CD4-positive, alpha-beta T cell (primary cell): ENCODE data around the gene KATNAL1. TPM values are rescaled to one million over a fixed set of nuclear protein-coding genes. Genes with fewer than 3 reads are reported as not detected.

Experiments
- ATAC-seq: fragments of 200-7000 bp; cut with Tn5 transposase; one replicate; pipeline ENCODE4 v1.10.0; 2022; ENCODE audit warnings: mild to moderate bottlenecking; ENCODE audit not compliant: poor library complexity
- CTCF ChIA-PET: fragments of 350-600 bp; sonication (Branson Sonifier 250); formaldehyde crosslinking; loops from one replicate; lab custom pipeline; 2021; ENCODE audit warnings: antibody characterized with exemption, inconsistent platforms; lab: Charles Lee
- POLR2A ChIA-PET: fragments of 350-600 bp; sonication (Branson Sonifier 250); formaldehyde crosslinking; loops from one replicate; lab custom pipeline; 2021; ENCODE audit warnings: antibody characterized with exemption, inconsistent platforms; lab: Charles Lee
- DNase-seq, 14 experiments: peaks; one replicate each; pipeline ENCODE4 v3.0.0-alpha.2; 2013 to 2020; ENCODE audit warnings: mixed read lengths in 2 of 14
- H3K27ac ChIP-seq, 2 donors: one replicate each; pipeline versions ENCODE4 v1.5.1 to v1.7.0; 2013; ENCODE audit warnings: low read length in 2 of 2, low read depth in 1 of 2, mild to moderate bottlenecking in 1 of 2
- H3K27me3 ChIP-seq, 2 experiments: 1 replicate in 1 of 2; 2 replicates in 1 of 2; pipeline versions ENCODE4 v1.6.1 to v1.7.0; 2013; ENCODE audit warnings: low read length in 2 of 2, control low read depth in 1 of 2, mild to moderate bottlenecking in 1 of 2, moderate library complexity in 1 of 2; ENCODE audit not compliant: insufficient read depth in 2 of 2, control insufficient read depth in 1 of 2
- H3K36me3 ChIP-seq: one replicate; pipeline ENCODE4 v1.6.1; 2013; ENCODE audit warnings: low read length, control low read depth; ENCODE audit not compliant: insufficient read depth
- H3K4me1 ChIP-seq: one replicate; pipeline ENCODE4 v1.6.1; 2013; ENCODE audit warnings: low read length, control low read depth; ENCODE audit not compliant: insufficient read depth
- H3K4me3 ChIP-seq: one replicate; pipeline ENCODE4 v1.5.1; 2013; ENCODE audit warnings: mild to moderate bottlenecking, low read length, moderate library complexity
- H3K9me3 ChIP-seq, 2 experiments: 1 replicate in 1 of 2; 2 replicates in 1 of 2; pipeline versions ENCODE4 v1.6.1 to v1.7.0; 2013; ENCODE audit warnings: low read length in 2 of 2, mild to moderate bottlenecking in 2 of 2, control low read depth in 1 of 2, moderate library complexity in 1 of 2; ENCODE audit not compliant: control insufficient read depth in 1 of 2, insufficient read depth in 1 of 2
- H3K27ac Mint-ChIP-seq: one replicate; pipeline ENCODE4 v1.8.0; 2020; ENCODE audit warnings: mixed read lengths
- H3K27me3 Mint-ChIP-seq: one replicate; pipeline ENCODE4 v1.8.0; 2021; ENCODE audit warnings: mixed read lengths
- H3K36me3 Mint-ChIP-seq: one replicate; pipeline ENCODE4 v1.8.0; 2021; ENCODE audit warnings: low read depth, mixed read lengths
- H3K4me1 Mint-ChIP-seq: one replicate; pipeline ENCODE4 v1.8.0; 2021; ENCODE audit warnings: low read depth, mixed read lengths
- H3K4me3 Mint-ChIP-seq: one replicate; pipeline ENCODE4 v1.8.0; 2020; ENCODE audit warnings: mild to moderate bottlenecking, mixed read lengths
- H3K9me3 Mint-ChIP-seq: one replicate; pipeline ENCODE4 v1.8.0; 2020; ENCODE audit warnings: mixed read lengths
- CTCF ChIP-seq: fragments of 200-600 bp; IDR thresholded peaks from one replicate; pipeline ENCODE4 v1.8.0; 2022; ENCODE audit warnings: antibody characterized with exemption, mild to moderate bottlenecking
- intact Hi-C, 2 experiments: fragments of 100-400 bp; cut with DNase I in 1 of 2; cut with micrococcal nuclease in 1 of 2; formaldehyde crosslinking; loops; one replicate each; pipeline versions ENCODE4 v1.15.1 to v1.9.0; 2023 to 2025; cut with DNase I, micrococcal nuclease
- total RNA-seq, 174 experiments: library from RNA in 2 of 174; stranded (reverse) in 2 of 174; gene quantifications; one replicate each; pipeline ENCODE4 v1.2.3 and lab custom pipeline; 2021 to 2026

Gene KATNAL1
- total RNA-seq, 2 experiments from 2014 or later = 3.3 to 3.4 TPM

GRCh38 chr13:30169442-30169841, 137.9 kb downstream of the KATNAL1 start:
- intact Hi-C loops = no loop called here
- H3K27ac Mint-ChIP-seq = no peak overlapping the region
- H3K36me3 Mint-ChIP-seq = no peaks in the 10 kb centered on the region
- DNase-seq (no peak), ATAC-seq (no peak)
- CTCF ChIA-PET = no interaction called here
- Histone ChIP-seq H3K27ac (no peak overlapping the region), H3K4me3 (no peak overlapping the region), H3K9me3 (no peaks in the 10 kb centered on the region), H3K27me3 (no peaks in the 10 kb centered on the region), H3K4me1 (peaks cover 17% of the 10 kb centered on the region), H3K36me3 (no peaks in the 10 kb centered on the region)
- no peak overlapping the region for H3K4me3 Mint-ChIP-seq
- peaks cover 28% of the 10 kb centered on the region for H3K4me1 Mint-ChIP-seq
- POLR2A ChIA-PET = interaction anchor here (0.8 kb wide), 1 partner anchor 295 kb away, joined by 3 read pairs; no protein-coding TSS in a partner anchor
- TF ChIP-seq CTCF = no peak
- H3K9me3 Mint-ChIP-seq = no peaks in the 10 kb centered on the region
- H3K27me3 Mint-ChIP-seq = no peaks in the 10 kb centered on the region

- Mint-ChIP-seq H3K4me3 (no peak overlapping the region), H3K27ac (no peak overlapping the region), H3K36me3 (no peaks in the 10 kb centered on the region), H3K9me3 (no peaks in the 10 kb centered on the region), H3K27me3 (no peaks in the 10 kb centered on the region), H3K4me1 (peaks cover 5% of the 10 kb centered on the region)
- H3K9me3 ChIP-seq = no peaks in the 10 kb centered on the region
- DNase-seq (no peak), ATAC-seq (no peak)
- intact Hi-C loops = no loop called here
- no peak for TF ChIP-seq CTCF
- POLR2A ChIA-PET = no interaction called here
- no peak overlapping the region for H3K27ac ChIP-seq
- CTCF ChIA-PET = interaction anchor here (1.4 kb wide), 1 partner anchor 33 kb away, joined by 3 read pairs; no protein-coding TSS in a partner anchor
- H3K4me3 ChIP-seq = no peak overlapping the region
- H3K4me1 ChIP-seq = peaks cover 8% of the 10 kb centered on the region
- no peaks in the 10 kb centered on the region for H3K36me3 ChIP-seq
- no peaks in the 10 kb centered on the region for H3K27me3 ChIP-seq
Measured at GRCh38 chr13:30165796-30166195, 141.6 kb downstream of the KATNAL1 start.

GRCh38 chr13:30165071-30165470, 142.3 kb downstream of the KATNAL1 start:
- no peaks in the 10 kb centered on the region for H3K36me3 ChIP-seq
- peaks cover 4% of the 10 kb centered on the region for H3K4me1 ChIP-seq
- H3K4me3 Mint-ChIP-seq = no peak overlapping the region
- H3K4me3 ChIP-seq = no peak overlapping the region
- CTCF ChIA-PET = interaction anchor here (1.4 kb wide), 1 partner anchor 32 kb away, joined by 3 read pairs; no protein-coding TSS in a partner anchor
- H3K4me1 Mint-ChIP-seq = no peaks in the 10 kb centered on the region
- H3K9me3 ChIP-seq = no peaks in the 10 kb centered on the region
- H3K27me3 ChIP-seq = no peaks in the 10 kb centered on the region
- POLR2A ChIA-PET = no interaction called here
- no peak overlapping the region for H3K27ac Mint-ChIP-seq
- H3K9me3 Mint-ChIP-seq = no peaks in the 10 kb centered on the region
- H3K36me3 Mint-ChIP-seq = no peaks in the 10 kb centered on the region
- H3K27ac ChIP-seq = no peak overlapping the region
- intact Hi-C loops = no loop called here
- no peak for ATAC-seq
- no peak for TF ChIP-seq CTCF
- H3K27me3 Mint-ChIP-seq = no peaks in the 10 kb centered on the region
- no peak for DNase-seq
